Tibial artery (tissue), 4 donors: ENCODE results near the gene LSP1.

Experiments used
- DNase-seq, 2 donors: peaks; one replicate each; pipeline ENCODE4 v3.0.0-alpha.2; 2019
- H3K27ac ChIP-seq, 2 donors: fragments of 200-600 bp; sonication (generic) in 1 of 2; 1 replicate in 1 of 2; 2 replicates in 1 of 2; pipeline ENCODE4 v1.5.1; 2018 to 2019; ENCODE audit warnings: mild to moderate bottlenecking in 1 of 2
- H3K27me3 ChIP-seq, 2 donors: fragments of 200-600 bp; sonication (generic) in 1 of 2; one replicate each; pipeline versions ENCODE4 v1.5.1 to v1.6.0; 2016 to 2019
- H3K36me3 ChIP-seq, 3 donors: fragments of 200-600 bp; sonication (generic) in 2 of 3; one replicate each; pipeline ENCODE4 v1.5.1; 2016 to 2019; ENCODE audit warnings: mild to moderate bottlenecking in 2 of 3
- H3K4me1 ChIP-seq, 4 donors: fragments of 200-600 bp; sonication (generic) in 2 of 4; 1 replicate in 3 of 4; 2 replicates in 1 of 4; pipeline ENCODE4 v1.5.1; 2016 to 2019
- H3K4me3 ChIP-seq, 2 donors: fragments of 200-600 bp; sonication (generic) in 1 of 2; 1 replicate in 1 of 2; 2 replicates in 1 of 2; pipeline ENCODE4 v1.5.1; 2018 to 2019; ENCODE audit warnings: mild to moderate bottlenecking in 2 of 2
- H3K9me3 ChIP-seq, 3 donors: fragments of 200-600 bp; sonication (generic) in 1 of 3; one replicate each; pipeline ENCODE4 v1.5.1; 2016 to 2019
- CTCF ChIP-seq, 2 experiments: fragments of 200-600 bp in 1 of 2; fragments of 450-650 bp in 1 of 2; IDR thresholded peaks; one replicate each; pipeline ENCODE4 v1.5.1; 2017 to 2019; ENCODE audit warnings: antibody characterized with exemption in 2 of 2, mild to moderate bottlenecking in 1 of 2, moderate library complexity in 1 of 2
- intact Hi-C: fragments of 100-400 bp; cut with DNase I; formaldehyde crosslinking; loops from one replicate; pipeline ENCODE4 v1.15.0; 2023; ENCODE audit warnings: low total_unique reads

Gene LSP1

GRCh38 chr11:1854949-1855885 lies 2.3 kb downstream of the LSP1 start:
- no peak overlapping the region for H3K27ac ChIP-seq
- intact Hi-C loops = no loop called here
- no peaks in the 10 kb centered on the region for H3K4me1 ChIP-seq
- H3K36me3 ChIP-seq = no peaks in the 10 kb centered on the region
- TF ChIP-seq CTCF (IDR thresholded peaks at IDR 0.05) = no peak
- no peaks in the 10 kb centered on the region for H3K9me3 ChIP-seq
- H3K27me3 ChIP-seq = no peaks in the 10 kb centered on the region
- no peak for DNase-seq
- H3K4me3 ChIP-seq = no peak overlapping the region

GRCh38 chr11:1855886-1856265 lies 3.0 kb downstream of the LSP1 start:
- intact Hi-C loops = no loop called here
- DNase-seq = no peak

GRCh38 chr11:1856306-1857005 lies 3.6 kb downstream of the LSP1 start:
- no peak overlapping the region for H3K27ac ChIP-seq
- no peak for TF ChIP-seq CTCF (IDR thresholded peaks at IDR 0.05)
- no peaks in the 10 kb centered on the region for H3K4me1 ChIP-seq
- no peaks in the 10 kb centered on the region for H3K36me3 ChIP-seq
- intact Hi-C loops = no loop called here
- no peaks in the 10 kb centered on the region for H3K9me3 ChIP-seq
- no peak for DNase-seq
- no peak overlapping the region for H3K4me3 ChIP-seq
- H3K27me3 ChIP-seq = no peaks in the 10 kb centered on the region

More at GRCh38 chr11:1855886-1856265, 3.0 kb downstream of the LSP1 start:
- H3K27me3 ChIP-seq = no peaks in the 10 kb centered on the region
- no peaks in the 10 kb centered on the region for H3K9me3 ChIP-seq
- TF ChIP-seq CTCF (IDR thresholded peaks at IDR 0.05) = no peak
- no peak overlapping the region for H3K27ac ChIP-seq
- H3K36me3 ChIP-seq = no peaks in the 10 kb centered on the region
- no peaks in the 10 kb centered on the region for H3K4me1 ChIP-seq
- no peak overlapping the region for H3K4me3 ChIP-seq

- H3K27ac ChIP-seq = no peak overlapping the region
- H3K9me3 ChIP-seq = no peaks in the 10 kb centered on the region
- H3K4me1 ChIP-seq = no peaks in the 10 kb centered on the region
- no peaks in the 10 kb centered on the region for H3K36me3 ChIP-seq
- no peak overlapping the region for H3K4me3 ChIP-seq
- DNase-seq = no peak
- no peaks in the 10 kb centered on the region for H3K27me3 ChIP-seq
- intact Hi-C loops = no loop called here
- TF ChIP-seq CTCF (IDR thresholded peaks at IDR 0.05) = no peak
Observed at GRCh38 chr11:1857064-1857463, 4.2 kb downstream of the LSP1 start.

- Histone ChIP-seq H3K36me3 (no peaks in the 10 kb centered on the region), H3K9me3 (no peaks in the 10 kb centered on the region), H3K27me3 (no peaks in the 10 kb centered on the region), H3K4me1 (peaks cover 0 to 7% (median 5%) of the 10 kb centered on the region in 4 donors), H3K4me3 (no peak overlapping the region), H3K27ac (no peak overlapping the region)
- TF ChIP-seq CTCF (IDR thresholded peaks at IDR 0.05) = no peak
- intact Hi-C loops = no loop called here
- no peak for DNase-seq
Observed at GRCh38 chr11:1858154-1858553, 5.3 kb downstream of the LSP1 start.
